Measurements from ENCODE around the gene THAP8.

THAP8 gene

DNA sequence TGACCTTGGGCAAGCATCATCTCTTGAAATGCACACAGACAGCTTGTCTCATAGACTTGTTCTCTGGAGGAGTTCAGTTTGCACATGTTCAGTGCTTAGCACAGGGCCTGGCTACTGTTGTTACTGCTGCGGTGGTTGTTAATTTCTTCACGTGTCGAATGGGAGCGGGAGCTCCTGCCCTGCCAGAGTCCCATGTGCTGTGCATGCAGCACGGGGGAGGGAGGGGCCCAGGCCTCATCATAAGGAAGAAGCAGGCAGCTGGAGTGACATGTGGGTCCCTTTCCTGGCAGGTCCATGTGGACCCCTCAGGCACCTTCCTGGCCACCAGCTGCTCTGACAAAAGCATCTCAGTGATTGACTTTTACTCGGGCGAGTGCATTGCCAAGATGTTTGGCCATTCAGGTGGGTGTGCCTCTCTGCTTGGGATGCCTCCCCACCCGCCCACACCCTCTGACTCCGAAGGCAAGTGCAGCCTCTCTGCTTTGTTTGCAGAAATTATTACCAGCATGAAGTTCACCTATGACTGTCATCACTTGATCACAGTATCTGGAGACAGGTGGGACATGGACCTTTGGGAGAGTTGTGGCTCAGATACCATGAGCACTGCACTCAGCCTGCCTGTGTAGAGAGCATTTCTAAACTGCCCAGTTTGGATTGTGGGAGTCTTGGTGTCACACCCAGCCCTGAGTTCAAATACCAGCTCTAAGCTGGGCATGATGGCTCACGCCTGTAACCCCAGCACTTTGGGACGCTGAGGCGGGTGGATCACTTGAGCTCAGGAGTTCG lies 37.0 kb upstream of the THAP8 start:
- Histone ChIP-seq H3K9ac (no peak overlapping the region), H3K79me2 (no peaks in the 10 kb centered on the region), H3K4me1 (no peaks in the 10 kb centered on the region), H2AFZ (no peak overlapping the region), H3K27me3 (ENCODE audit: control insufficient read depth, insufficient read depth, low read length) (no peaks in the 10 kb centered on the region), H3K9me3 (ENCODE audit: control insufficient read depth, low read length) (no peaks in the 10 kb centered on the region), H3K36me3 (ENCODE audit: control insufficient read depth, insufficient read depth, low read length) (no peaks in the 10 kb centered on the region), H3K4me2 (ENCODE audit: low read length) (no peak overlapping the region), H3K27ac (no peak overlapping the region), H3K4me3 (ENCODE audit: low read depth, low read length) (no peak overlapping the region)
- TF ChIP-seq, protein P1, sequence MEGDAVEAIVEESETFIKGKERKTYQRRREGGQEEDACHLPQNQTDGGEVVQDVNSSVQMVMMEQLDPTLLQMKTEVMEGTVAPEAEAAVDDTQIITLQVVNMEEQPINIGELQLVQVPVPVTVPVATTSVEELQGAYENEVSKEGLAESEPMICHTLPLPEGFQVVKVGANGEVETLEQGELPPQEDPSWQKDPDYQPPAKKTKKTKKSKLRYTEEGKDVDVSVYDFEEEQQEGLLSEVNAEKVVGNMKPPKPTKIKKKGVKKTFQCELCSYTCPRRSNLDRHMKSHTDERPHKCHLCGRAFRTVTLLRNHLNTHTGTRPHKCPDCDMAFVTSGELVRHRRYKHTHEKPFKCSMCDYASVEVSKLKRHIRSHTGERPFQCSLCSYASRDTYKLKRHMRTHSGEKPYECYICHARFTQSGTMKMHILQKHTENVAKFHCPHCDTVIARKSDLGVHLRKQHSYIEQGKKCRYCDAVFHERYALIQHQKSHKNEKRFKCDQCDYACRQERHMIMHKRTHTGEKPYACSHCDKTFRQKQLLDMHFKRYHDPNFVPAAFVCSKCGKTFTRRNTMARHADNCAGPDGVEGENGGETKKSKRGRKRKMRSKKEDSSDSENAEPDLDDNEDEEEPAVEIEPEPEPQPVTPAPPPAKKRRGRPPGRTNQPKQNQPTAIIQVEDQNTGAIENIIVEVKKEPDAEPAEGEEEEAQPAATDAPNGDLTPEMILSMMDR (IDR thresholded peaks at IDR 0.05): no peak

DNA sequence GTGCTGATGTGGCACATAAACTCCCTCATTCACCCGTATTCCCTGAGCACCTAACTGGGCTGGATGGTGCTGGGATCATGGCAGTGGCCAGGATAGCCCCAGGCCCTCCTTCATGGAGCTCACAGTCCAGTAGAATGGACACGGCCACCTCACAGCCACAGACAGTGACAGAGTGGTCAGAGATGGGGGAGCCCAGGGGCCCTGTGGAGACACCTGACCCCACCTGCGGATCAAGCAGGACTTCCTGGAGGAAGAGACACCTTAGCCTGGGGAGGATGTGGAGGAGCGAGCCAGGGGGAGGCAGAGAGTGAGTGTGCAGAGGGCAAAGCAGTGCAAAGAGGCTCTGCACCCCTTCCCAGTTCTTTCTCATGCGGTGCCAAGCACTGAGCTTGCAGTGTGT lies 35.8 kb upstream of the THAP8 start:
- no peak overlapping the region for H3K27ac ChIP-seq
- TF ChIP-seq, protein P1 (IDR thresholded peaks at IDR 0.05): no peak
- no peak overlapping the region for H2AFZ ChIP-seq
- no peak overlapping the region for H3K4me2 ChIP-seq (ENCODE audit: low read length)
- no peaks in the 10 kb centered on the region for H3K4me1 ChIP-seq
- H3K4me3 ChIP-seq (ENCODE audit: low read depth, low read length): no peak overlapping the region
- no peaks in the 10 kb centered on the region for H3K79me2 ChIP-seq
- H3K27me3 ChIP-seq (ENCODE audit: control insufficient read depth, insufficient read depth, low read length): no peaks in the 10 kb centered on the region
- no peaks in the 10 kb centered on the region for H3K9me3 ChIP-seq (ENCODE audit: control insufficient read depth, low read length)
- no peak overlapping the region for H3K9ac ChIP-seq
- no peaks in the 10 kb centered on the region for H3K36me3 ChIP-seq (ENCODE audit: control insufficient read depth, insufficient read depth, low read length)

DNA sequence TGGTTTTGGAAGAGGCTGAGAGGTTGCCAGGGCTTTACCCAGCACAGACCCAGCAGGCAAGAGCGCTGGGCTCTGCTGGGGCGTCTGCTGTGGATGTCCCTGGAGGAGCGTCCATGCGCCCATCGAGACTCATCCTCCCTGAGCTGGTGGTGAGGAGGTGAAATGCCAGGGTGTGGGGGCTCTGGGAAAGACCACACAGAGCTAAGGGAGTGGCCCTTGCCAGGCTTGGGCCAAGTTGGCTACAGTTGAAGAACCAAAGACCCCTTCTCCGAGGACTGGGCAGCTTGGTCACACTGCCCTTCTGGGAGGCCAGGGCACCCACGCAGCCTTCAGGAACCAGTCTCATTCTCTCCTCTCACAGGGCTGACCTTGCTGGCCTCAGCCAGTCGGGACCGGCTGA lies 32.2 kb upstream of the THAP8 start:
- Histone ChIP-seq H3K27me3 (ENCODE audit: control insufficient read depth, insufficient read depth, low read length) (no peaks in the 10 kb centered on the region), H3K36me3 (ENCODE audit: control insufficient read depth, insufficient read depth, low read length) (no peaks in the 10 kb centered on the region), H3K4me2 (ENCODE audit: low read length) (no peak overlapping the region), H3K4me3 (ENCODE audit: low read depth, low read length) (no peak overlapping the region), H3K27ac (no peak overlapping the region), H3K9ac (no peak overlapping the region), H3K79me2 (no peaks in the 10 kb centered on the region), H2AFZ (no peak overlapping the region), H3K9me3 (ENCODE audit: control insufficient read depth, low read length) (no peaks in the 10 kb centered on the region), H3K4me1 (no peaks in the 10 kb centered on the region)
- TF ChIP-seq, protein P1 (IDR thresholded peaks at IDR 0.05): no peak

DNA sequence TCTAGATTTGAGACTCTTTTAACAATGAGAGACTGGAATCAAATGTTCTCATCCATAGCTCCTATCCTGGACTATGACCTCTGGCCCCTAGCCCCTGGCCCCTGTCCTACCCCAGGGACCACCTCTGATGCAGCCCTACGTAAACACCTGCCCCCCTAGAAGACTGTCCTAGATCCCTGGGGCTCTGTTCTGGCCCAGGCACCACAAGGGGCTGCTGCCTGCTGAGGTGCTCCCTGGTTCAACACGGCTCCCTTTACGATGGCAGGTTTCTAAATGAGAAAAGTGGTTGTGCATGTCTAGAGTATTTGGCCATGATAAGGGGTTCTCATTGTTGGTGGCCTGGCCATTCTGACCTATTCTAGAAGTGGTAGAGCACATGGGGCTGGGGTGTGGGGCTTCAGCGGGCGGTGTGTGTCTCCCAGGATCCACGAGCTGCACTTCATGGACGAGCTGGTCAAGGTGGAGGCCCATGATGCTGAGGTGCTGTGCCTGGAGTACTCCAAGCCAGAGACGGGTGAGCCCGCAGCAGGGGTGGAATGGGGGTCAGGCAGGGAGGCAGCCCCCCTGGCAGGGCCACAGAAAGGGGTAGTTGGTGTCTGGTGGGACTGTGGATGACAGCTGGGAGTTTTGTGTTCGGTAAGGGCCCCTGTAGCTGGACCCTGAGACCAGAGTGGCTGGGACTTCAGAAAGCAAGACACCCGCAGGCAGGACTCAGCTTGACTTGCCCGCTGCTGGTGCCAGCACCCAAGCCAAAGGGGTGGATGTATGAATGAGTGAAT lies 30.3 kb upstream of the THAP8 start:
- no peaks in the 10 kb centered on the region for H3K27me3 ChIP-seq (ENCODE audit: control insufficient read depth, insufficient read depth, low read length)
- H3K36me3 ChIP-seq (ENCODE audit: control insufficient read depth, insufficient read depth, low read length): no peaks in the 10 kb centered on the region
- H3K9ac ChIP-seq: no peak overlapping the region
- TF ChIP-seq, protein P1 (IDR thresholded peaks at IDR 0.05): no peak
- H3K9me3 ChIP-seq (ENCODE audit: control insufficient read depth, low read length): no peaks in the 10 kb centered on the region
- no peaks in the 10 kb centered on the region for H3K4me1 ChIP-seq
- no peak overlapping the region for H3K27ac ChIP-seq
- H3K4me3 ChIP-seq (ENCODE audit: low read depth, low read length): no peak overlapping the region
- H3K79me2 ChIP-seq: no peaks in the 10 kb centered on the region
- H3K4me2 ChIP-seq (ENCODE audit: low read length): no peak overlapping the region
- H2AFZ ChIP-seq: no peak overlapping the region
